Measurements from ENCODE around the gene MRPL53. TPM values are rescaled to one million over a fixed set of nuclear protein-coding genes. Genes with fewer than 3 reads are reported as not detected.

Gene MRPL53
- total and polyA plus RNA-seq, 2 of the 13 experiments (the other 11 are each of a cell fraction or from before 2014, with no cell fraction given): 34.3 to 51.9 TPM

- TF ChIP-seq ZBTB39 (CRISPR knock-in tag; IDR thresholded peaks at IDR 0.05) (peak; percentile 88; the same call in 1 of the 2 replicates), ZNF30 (CRISPR knock-in tag; IDR thresholded peaks at IDR 0.05) (peak; percentile 11; the same call in 1 of the 2 replicates), POGK (CRISPR knock-in tag; conservative IDR thresholded peaks at IDR 0.05) (peak; percentile 68), ZNF616 (CRISPR knock-in tag; IDR thresholded peaks at IDR 0.05; ENCODE audit: low read depth) (no peak; the same call in 1 of the 2 replicates), POGZ (CRISPR knock-in tag; IDR thresholded peaks at IDR 0.05) (no peak; the same call in 1 of the 2 replicates), ESRRA (CRISPR knock-in tag; IDR thresholded peaks at IDR 0.05; ENCODE audit: low read depth) (peak; percentile 78), SSRP1 (CRISPR knock-in tag; IDR thresholded peaks at IDR 0.05) (peak; percentile 82; the same call in 1 of the 2 replicates), ZNF777 (CRISPR knock-in tag; IDR thresholded peaks at IDR 0.05) (no peak; the same call in 1 of the 2 replicates), PPARG (CRISPR knock-in tag; conservative IDR thresholded peaks at IDR 0.05) (peak; percentile 63), ZBTB44 (CRISPR knock-in tag; IDR thresholded peaks at IDR 0.05) (no peak), ZNF816 (CRISPR knock-in tag; IDR thresholded peaks at IDR 0.05; ENCODE audit: borderline replicate concordance) (peak; percentile 75; the same call in 1 of the 2 replicates), ZNF780A (CRISPR knock-in tag; IDR thresholded peaks at IDR 0.05) (no peak; the same call in none of the 2 replicates), ZIK1 (CRISPR knock-in tag; IDR thresholded peaks at IDR 0.05; ENCODE audit: borderline replicate concordance, low read depth) (peak; percentile 84), MTA3 (CRISPR knock-in tag; IDR thresholded peaks at IDR 0.05) (no peak), ZNF446 (CRISPR knock-in tag; IDR thresholded peaks at IDR 0.05) (no peak), ZBTB7B (CRISPR knock-in tag; IDR thresholded peaks at IDR 0.05) (peak; percentile 85), CHD2 (IDR thresholded peaks at IDR 0.05; ENCODE audit: low read depth, low read length) (no peak), ZNF556 (CRISPR knock-in tag; IDR thresholded peaks at IDR 0.05; ENCODE audit: borderline replicate concordance) (peak; percentile 87), SP2 (CRISPR knock-in tag; IDR thresholded peaks at IDR 0.05) (peak; percentile 67), NR3C1 (CRISPR knock-in tag; IDR thresholded peaks at IDR 0.05) (no peak), ATAD3A (CRISPR knock-in tag; IDR thresholded peaks at IDR 0.05) (no peak; the same call in 1 of the 2 replicates), ZNF737 (CRISPR knock-in tag; IDR thresholded peaks at IDR 0.05; ENCODE audit: borderline replicate concordance) (no peak; the same call in 1 of the 2 replicates), ZNF3 (CRISPR knock-in tag; IDR thresholded peaks at IDR 0.05) (0 out of 2 replicates have a peak, but pooled peaks have one; percentile 23), TERF1 (CRISPR knock-in tag; IDR thresholded peaks at IDR 0.05) (no peak)
Observed at GRCh38 chr2:74482801-74483674, 10.6 kb upstream of the MRPL53 start, which contains the start of the genes CCDC142 and TTC31 (continued).

All from HepG2 (cell line).